HG02623 (cell line): ENCODE measurements around the gene FEV.

Experiments used
- ATAC-seq: cut with Tn5 transposase; IDR thresholded peaks from one replicate; pipeline ENCODE4 v1.9.1; 2021; ENCODE audit warnings: moderate library complexity; ENCODE audit not compliant: unreplicated experiment

Gene FEV

GRCh38 chr2:218985021-218985324 is at the start of gene FEV:
Gene FEV (minus strand): TSS chr2:218985184. CDS start chr2:218985075, 109 bp downstream.
- no peak for ATAC-seq

GRCh38 chr2:219032051-219032745 is 47.2 kb upstream of the FEV start:
- ATAC-seq: no peak

- ATAC-seq: no peak
These were observed 46.2 kb upstream of the FEV start for GRCh38 chr2:219031005-219031738.

- ATAC-seq: no peak
These were observed 45.4 kb upstream of the FEV start for GRCh38 chr2:219030177-219030940.

GRCh38 chr2:219029829-219030165 is 44.8 kb upstream of the FEV start:
- ATAC-seq: peak; percentile 72

GRCh38 chr2:219028996-219029828 is 44.2 kb upstream of the FEV start:
- ATAC-seq: peak; percentile 14

GRCh38 chr2:219028141-219028540 is 43.2 kb upstream of the FEV start:
- no peak for ATAC-seq

GRCh38 chr2:219027511-219028055 is 42.6 kb upstream of the FEV start:
- no peak for ATAC-seq

GRCh38 chr2:219026946-219027345 is 42.0 kb upstream of the FEV start:
- ATAC-seq: no peak

- no peak for ATAC-seq
These were observed 40.9 kb upstream of the FEV start for GRCh38 chr2:219025637-219026585.

- ATAC-seq: no peak
These were observed 39.1 kb upstream of the FEV start for GRCh38 chr2:219024059-219024458.

- ATAC-seq: no peak
These were observed 38.1 kb upstream of the FEV start for GRCh38 chr2:219023045-219023605.

- no peak for ATAC-seq
These were observed 37.6 kb upstream of the FEV start for GRCh38 chr2:219022616-219023015.

- no peak for ATAC-seq
These were observed 37.1 kb upstream of the FEV start for GRCh38 chr2:219022041-219022440.

GRCh38 chr2:219021591-219021990 is 36.6 kb upstream of the FEV start:
- no peak for ATAC-seq

- ATAC-seq: no peak
These were observed 35.8 kb upstream of the FEV start for GRCh38 chr2:219020604-219021365.

GRCh38 chr2:219019436-219019835 is 34.5 kb upstream of the FEV start:
- ATAC-seq: no peak

- ATAC-seq: no peak
These were observed 33.7 kb upstream of the FEV start for GRCh38 chr2:219018726-219019125.

- ATAC-seq: no peak
These were observed 33.3 kb upstream of the FEV start for GRCh38 chr2:219018286-219018685.
